HEK293T (cell line): ENCODE data around the gene MIEN1.

Source experiments
- ARNT ChIP-seq: fragments of 450-650 bp; IDR thresholded peaks from 2 replicates; pipeline ENCODE4 v1.6.1; 2017; ENCODE audit warnings: mild to moderate bottlenecking
- ELF4 ChIP-seq: fragments of 450-650 bp; IDR thresholded peaks from 2 replicates; pipeline ENCODE4 v1.6.1; 2017; ENCODE audit warnings: antibody characterized with exemption
- FOXA1 ChIP-seq: fragments of 450-650 bp; IDR thresholded peaks from 2 replicates; pipeline ENCODE4 v1.6.1; 2016; ENCODE audit warnings: mild to moderate bottlenecking
- FOXM1 ChIP-seq: fragments of 450-650 bp; IDR thresholded peaks from 2 replicates; pipeline ENCODE4 v1.6.1; 2017; ENCODE audit warnings: mild to moderate bottlenecking, borderline replicate concordance
- L3MBTL2 ChIP-seq: fragments of 450-650 bp; conservative IDR thresholded peaks from 2 replicates; pipeline ENCODE4 v1.6.1; 2016; ENCODE audit warnings: mild to moderate bottlenecking
- LEF1 ChIP-seq: fragments of 450-650 bp; IDR thresholded peaks from 2 replicates; pipeline ENCODE4 v1.6.1; 2017; ENCODE audit warnings: mild to moderate bottlenecking, borderline replicate concordance
- PKNOX1 ChIP-seq: fragments of 450-650 bp; IDR thresholded peaks from 2 replicates; pipeline ENCODE4 v1.6.1; 2016
- SP1 ChIP-seq: fragments of 450-650 bp; IDR thresholded peaks from 2 replicates; pipeline ENCODE4 v1.6.1; 2017
- SUZ12 ChIP-seq: fragments of 450-650 bp; IDR thresholded peaks from 2 replicates; pipeline ENCODE4 v1.6.1; 2016; ENCODE audit warnings: mild to moderate bottlenecking
- TARDBP ChIP-seq: fragments of 450-650 bp; IDR thresholded peaks from 2 replicates; pipeline ENCODE4 v1.6.1; 2016

DNA sequence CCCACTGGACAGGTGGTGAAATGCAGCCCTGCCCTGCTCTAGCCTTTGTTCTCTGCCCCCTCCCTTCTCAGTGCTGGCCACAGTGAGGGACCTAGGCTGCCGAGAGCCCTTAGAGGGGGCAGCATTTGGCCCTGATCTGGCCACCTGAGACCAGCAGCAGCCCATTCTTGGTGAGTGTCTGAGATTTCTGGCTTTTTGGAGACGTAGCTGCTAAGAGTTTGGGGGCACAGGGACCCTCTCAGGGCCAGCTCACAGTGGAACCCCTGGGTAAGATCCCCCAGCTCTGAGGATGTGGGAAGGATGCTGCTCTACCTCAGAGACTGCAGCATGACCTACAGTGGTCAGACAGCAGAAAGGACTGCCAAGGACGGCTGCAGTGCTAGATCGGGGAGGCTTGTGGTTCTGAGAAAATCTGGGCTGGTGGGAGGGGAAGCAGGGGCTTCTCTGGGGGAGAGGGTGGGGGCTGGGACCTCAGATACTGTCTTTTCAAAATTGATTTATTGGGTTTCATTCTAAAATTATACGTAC is 20.7 kb upstream of the MIEN1 start:
- TF ChIP-seq L3MBTL2: no peak
- TF ChIP-seq SP1: no peak
- TF ChIP-seq ELF4: no peak
- TF ChIP-seq ARNT: no peak
- TF ChIP-seq PKNOX1: no peak
- no peak for TF ChIP-seq LEF1
- TF ChIP-seq TARDBP: no peak
- no peak for TF ChIP-seq FOXA1
- no peak for TF ChIP-seq SUZ12
- no peak for TF ChIP-seq FOXM1
